ENCODE data around the gene SBNO2. TPM values are rescaled to one million over a fixed set of nuclear protein-coding genes. Genes with fewer than 3 reads are reported as not detected.
A peak's percentile ranks its signal among the peaks of the same experiment; 100 is the strongest.

Gene SBNO2
- total and polyA plus RNA-seq, 9 of the 15 experiments (the other 6 are each of a cell fraction or from before 2014, with no cell fraction given), result 0.01 to 46.2 (median 6.7) TPM

DNA sequence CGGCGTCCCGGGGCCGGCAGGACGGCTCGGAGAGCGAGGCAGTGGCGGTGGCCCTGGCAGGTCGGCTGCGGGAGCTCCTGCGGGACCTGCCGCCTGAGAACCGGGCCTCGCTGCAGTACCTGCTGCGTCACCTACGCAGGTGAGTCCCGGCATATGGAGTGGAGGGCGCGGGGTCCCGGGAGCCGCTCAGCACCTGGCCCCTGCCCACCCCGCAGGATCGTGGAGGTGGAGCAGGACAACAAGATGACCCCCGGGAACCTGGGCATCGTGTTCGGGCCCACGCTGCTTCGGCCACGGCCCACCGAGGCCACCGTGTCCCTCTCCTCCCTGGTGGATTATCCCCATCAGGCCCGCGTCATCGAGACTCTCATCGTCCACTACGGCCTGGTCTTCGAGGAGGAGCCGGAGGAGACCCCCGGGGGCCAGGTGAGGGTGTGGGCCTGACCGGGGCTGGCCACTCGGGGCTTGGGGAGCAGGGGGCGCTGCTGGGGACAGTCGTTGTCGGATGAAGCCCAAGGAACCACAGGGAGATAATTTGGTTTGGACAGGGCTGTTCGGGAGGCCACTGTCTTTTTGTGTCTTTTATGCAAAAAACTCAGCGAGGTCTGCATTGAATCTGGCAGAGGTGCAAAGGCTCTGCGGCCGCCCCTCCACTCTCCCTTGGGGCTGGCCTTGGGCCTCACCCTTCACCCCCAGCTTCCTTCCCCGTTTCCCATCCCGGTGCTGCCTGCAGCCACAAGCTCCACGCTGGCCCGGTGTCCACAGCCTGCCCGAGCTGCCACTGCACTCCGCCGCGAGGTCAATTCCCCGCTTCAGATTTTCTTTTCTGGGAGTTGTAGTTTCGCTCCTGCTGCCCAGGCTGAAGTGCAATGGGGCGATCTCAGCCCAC is 90.9 kb downstream of the SBNO2 start (continued):
- TF ChIP-seq MLX (CRISPR knock-in tag; conservative IDR thresholded peaks at IDR 0.05) (0 out of 4 replicates have a peak, but pooled peaks of 1 of the 2 experiments have one; percentile 52), TAF7 (tag; IDR thresholded peaks at IDR 0.05) (no peak), ZNF165 (CRISPR knock-in tag; IDR thresholded peaks at IDR 0.05; ENCODE audit: borderline replicate concordance) (no peak), TARDBP (IDR thresholded peaks at IDR 0.05) (no peak), HMGN3 (IDR thresholded peaks at IDR 0.05; ENCODE audit: borderline replicate concordance, extremely low read depth, insufficient read length, low read depth, low read length) (no peak), FOXP4 (CRISPR knock-in tag; IDR thresholded peaks at IDR 0.05; ENCODE audit: borderline replicate concordance) (0 out of 2 replicates have a peak, but pooled peaks have one; percentile 55), FIP1L1 (IDR thresholded peaks at IDR 0.05; ENCODE audit: low read depth, low read length, poor library complexity, severe bottlenecking) (peak; percentile 76), REST (IDR thresholded peaks at IDR 0.05; ENCODE audit: borderline replicate concordance) (no peak), REST (CRISPR knock-in tag; IDR thresholded peaks at IDR 0.05; ENCODE audit: low read depth) (no peak)
- TF ChIP-seq, protein P1, sequence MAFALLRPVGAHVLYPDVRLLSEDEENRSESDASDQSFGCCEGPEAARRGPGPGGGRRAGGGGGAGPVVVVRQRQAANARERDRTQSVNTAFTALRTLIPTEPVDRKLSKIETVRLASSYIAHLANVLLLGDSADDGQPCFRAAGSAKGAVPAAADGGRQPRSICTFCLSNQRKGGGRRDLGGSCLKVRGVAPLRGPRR (CRISPR knock-in tag; IDR thresholded peaks at IDR 0.05), result no peak
- TF ChIP-seq, protein P2, sequence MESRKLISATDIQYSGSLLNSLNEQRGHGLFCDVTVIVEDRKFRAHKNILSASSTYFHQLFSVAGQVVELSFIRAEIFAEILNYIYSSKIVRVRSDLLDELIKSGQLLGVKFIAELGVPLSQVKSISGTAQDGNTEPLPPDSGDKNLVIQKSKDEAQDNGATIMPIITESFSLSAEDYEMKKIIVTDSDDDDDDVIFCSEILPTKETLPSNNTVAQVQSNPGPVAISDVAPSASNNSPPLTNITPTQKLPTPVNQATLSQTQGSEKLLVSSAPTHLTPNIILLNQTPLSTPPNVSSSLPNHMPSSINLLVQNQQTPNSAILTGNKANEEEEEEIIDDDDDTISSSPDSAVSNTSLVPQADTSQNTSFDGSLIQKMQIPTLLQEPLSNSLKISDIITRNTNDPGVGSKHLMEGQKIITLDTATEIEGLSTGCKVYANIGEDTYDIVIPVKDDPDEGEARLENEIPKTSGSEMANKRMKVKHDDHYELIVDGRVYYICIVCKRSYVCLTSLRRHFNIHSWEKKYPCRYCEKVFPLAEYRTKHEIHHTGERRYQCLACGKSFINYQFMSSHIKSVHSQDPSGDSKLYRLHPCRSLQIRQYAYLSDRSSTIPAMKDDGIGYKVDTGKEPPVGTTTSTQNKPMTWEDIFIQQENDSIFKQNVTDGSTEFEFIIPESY (CRISPR knock-in tag; IDR thresholded peaks at IDR 0.05), result peak; percentile 70
